ENCODE results near the gene CYP2F1.

DNA sequence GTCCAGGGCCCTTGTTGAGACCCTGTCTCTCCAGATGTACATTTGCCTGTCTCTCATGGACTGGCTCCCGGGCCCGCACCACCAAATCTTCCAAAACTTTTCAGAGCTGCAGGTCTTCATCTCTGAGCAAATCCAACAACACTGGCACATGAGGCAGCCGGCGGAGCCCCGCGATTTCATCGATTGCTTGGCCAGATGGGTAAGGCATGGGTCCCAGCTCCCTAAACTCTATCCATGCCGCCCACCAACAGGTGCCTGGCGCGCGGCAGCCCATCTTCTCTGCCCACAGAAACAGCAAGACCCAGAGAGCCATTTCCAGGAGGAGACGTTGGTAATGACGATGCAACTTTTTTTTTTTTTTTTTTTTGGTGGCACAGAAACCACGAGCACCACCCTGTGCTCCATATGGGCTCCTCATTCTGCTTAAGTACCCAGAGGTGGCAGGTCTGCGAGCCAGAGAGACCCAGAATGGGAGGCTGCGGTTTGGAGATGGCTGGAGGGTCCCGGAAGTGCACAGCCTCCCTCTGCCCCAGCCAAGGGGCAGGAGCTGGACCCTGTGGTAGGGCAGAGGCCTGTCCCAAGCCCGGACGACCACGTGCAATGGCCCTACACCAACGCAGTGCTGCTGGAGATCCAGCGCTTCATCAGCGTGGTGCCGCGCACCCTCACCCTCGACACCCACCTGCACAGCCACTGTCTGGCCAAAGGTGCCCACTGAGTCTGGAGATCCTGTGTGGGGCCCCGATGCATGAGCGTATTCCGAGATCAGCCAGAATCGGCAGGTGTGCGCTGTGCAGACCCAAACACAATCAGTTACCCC lies 22.6 kb downstream of the CYP2F1 start:
- TF ChIP-seq, protein P1, sequence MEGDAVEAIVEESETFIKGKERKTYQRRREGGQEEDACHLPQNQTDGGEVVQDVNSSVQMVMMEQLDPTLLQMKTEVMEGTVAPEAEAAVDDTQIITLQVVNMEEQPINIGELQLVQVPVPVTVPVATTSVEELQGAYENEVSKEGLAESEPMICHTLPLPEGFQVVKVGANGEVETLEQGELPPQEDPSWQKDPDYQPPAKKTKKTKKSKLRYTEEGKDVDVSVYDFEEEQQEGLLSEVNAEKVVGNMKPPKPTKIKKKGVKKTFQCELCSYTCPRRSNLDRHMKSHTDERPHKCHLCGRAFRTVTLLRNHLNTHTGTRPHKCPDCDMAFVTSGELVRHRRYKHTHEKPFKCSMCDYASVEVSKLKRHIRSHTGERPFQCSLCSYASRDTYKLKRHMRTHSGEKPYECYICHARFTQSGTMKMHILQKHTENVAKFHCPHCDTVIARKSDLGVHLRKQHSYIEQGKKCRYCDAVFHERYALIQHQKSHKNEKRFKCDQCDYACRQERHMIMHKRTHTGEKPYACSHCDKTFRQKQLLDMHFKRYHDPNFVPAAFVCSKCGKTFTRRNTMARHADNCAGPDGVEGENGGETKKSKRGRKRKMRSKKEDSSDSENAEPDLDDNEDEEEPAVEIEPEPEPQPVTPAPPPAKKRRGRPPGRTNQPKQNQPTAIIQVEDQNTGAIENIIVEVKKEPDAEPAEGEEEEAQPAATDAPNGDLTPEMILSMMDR (IDR thresholded peaks at IDR 0.05; ENCODE audit: low read depth, low read length, missing input control): no peak
- TF ChIP-seq RXRA (IDR thresholded peaks at IDR 0.05) (no peak), RAD21 (IDR thresholded peaks at IDR 0.05) (no peak), EGR1 (IDR thresholded peaks at IDR 0.05; ENCODE audit: low read depth in 2 of 2) (no peak), YY1 (IDR thresholded peaks at IDR 0.05) (no peak)

Measured in liver (tissue), 3 donors.